Astrocyte (in vitro differentiated cells and primary cell): Measurements from ENCODE around the gene PTPRN2. TPM values are rescaled to one million over a fixed set of nuclear protein-coding genes. Genes with fewer than 3 reads are reported as not detected.

Experiments used
- DNase-seq: peaks from one replicate; pipeline ENCODE4 v3.0.0-alpha.2; 2010; ENCODE audit warnings: low read depth
- FAIRE-seq: peaks from 2 replicates; lab custom pipeline; 2011; peaks lifted over from hg19 to GRCh38; lab: Jason Lieb, UNC
- H2AFZ ChIP-seq: 2 replicates; pipeline ENCODE4 v1.6.0; 2012; ENCODE audit warnings: low read depth, low read length, inconsistent platforms
- H3K27ac ChIP-seq: 2 replicates; pipeline ENCODE4 v1.5.1; 2011; ENCODE audit warnings: low read depth, low read length, inconsistent platforms
- H3K27me3 ChIP-seq: 2 replicates; pipeline ENCODE4 v1.6.0; 2011; ENCODE audit warnings: low read length, inconsistent platforms; ENCODE audit not compliant: insufficient read depth
- H3K36me3 ChIP-seq: 2 replicates; pipeline ENCODE4 v1.5.1; 2011; ENCODE audit warnings: low read length, inconsistent platforms; ENCODE audit not compliant: insufficient read depth
- H3K4me1 ChIP-seq: 2 replicates; pipeline ENCODE4 v1.5.1; 2011; ENCODE audit warnings: low read length, inconsistent platforms; ENCODE audit not compliant: insufficient read depth
- H3K4me2 ChIP-seq: 2 replicates; pipeline ENCODE4 v1.6.0; 2012; ENCODE audit warnings: low read length, inconsistent platforms
- H3K4me3 ChIP-seq: 2 replicates; pipeline ENCODE4 v1.5.1; 2011; ENCODE audit warnings: low read depth, mild to moderate bottlenecking, low read length, inconsistent platforms; ENCODE audit not compliant: insufficient read depth
- H3K79me2 ChIP-seq: 2 replicates; pipeline ENCODE4 v1.6.0; 2012; ENCODE audit warnings: mild to moderate bottlenecking, low read length, inconsistent platforms; ENCODE audit not compliant: insufficient read depth
- H3K9ac ChIP-seq: 2 replicates; pipeline ENCODE4 v1.6.0; 2012; ENCODE audit warnings: mild to moderate bottlenecking, low read length, inconsistent platforms
- H3K9me3 ChIP-seq: 2 replicates; pipeline ENCODE4 v1.5.1; 2012; ENCODE audit warnings: low read depth, mild to moderate bottlenecking, low read length, inconsistent platforms; ENCODE audit not compliant: insufficient read depth
- H4K20me1 ChIP-seq: 2 replicates; pipeline ENCODE4 v1.6.0; 2012; ENCODE audit warnings: low read length, inconsistent platforms; ENCODE audit not compliant: insufficient read depth
- H3K27ac Mint-ChIP-seq: one replicate; pipeline ENCODE4 v1.8.0; 2021; ENCODE audit warnings: mild to moderate bottlenecking, mixed read lengths; ENCODE audit not compliant: unreplicated experiment
- H3K27me3 Mint-ChIP-seq: one replicate; pipeline ENCODE4 v1.8.0; 2021; ENCODE audit warnings: low read depth, mixed read lengths; ENCODE audit not compliant: unreplicated experiment
- H3K36me3 Mint-ChIP-seq: one replicate; pipeline ENCODE4 v1.8.0; 2021; ENCODE audit warnings: low read depth, mixed read lengths; ENCODE audit not compliant: unreplicated experiment
- H3K4me1 Mint-ChIP-seq: one replicate; pipeline ENCODE4 v1.8.0; 2021; ENCODE audit warnings: low read depth, mixed read lengths; ENCODE audit not compliant: unreplicated experiment
- H3K4me3 Mint-ChIP-seq: one replicate; pipeline ENCODE4 v1.8.0; 2021; ENCODE audit warnings: mild to moderate bottlenecking, moderate library complexity, mixed read lengths; ENCODE audit not compliant: unreplicated experiment
- H3K9me3 Mint-ChIP-seq: one replicate; pipeline ENCODE4 v1.8.0; 2021; ENCODE audit warnings: mild to moderate bottlenecking, mixed read lengths; ENCODE audit not compliant: unreplicated experiment
- EZH2 ChIP-seq: IDR thresholded peaks from 2 replicates; pipeline ENCODE4 v1.6.1; 2012; ENCODE audit warnings: mild to moderate bottlenecking, low read length, inconsistent platforms; ENCODE audit not compliant: insufficient read depth
- total RNA-seq: library from RNA; stranded (reverse); gene quantifications from 2 replicates; pipeline ENCODE4 v1.2.1, GENCODE V29; 2021
- TF ChIP-seq, protein P1 (sequence below): IDR thresholded peaks from 2 replicates; pipeline ENCODE4 v1.5.1; 2011; ENCODE audit warnings: low read depth, mild to moderate bottlenecking, inconsistent platforms, low read length, moderate library complexity; ENCODE audit not compliant: insufficient read depth

PTPRN2 gene
- total RNA-seq, 1 donor from 2014 or later: 0.09 TPM

DNA sequence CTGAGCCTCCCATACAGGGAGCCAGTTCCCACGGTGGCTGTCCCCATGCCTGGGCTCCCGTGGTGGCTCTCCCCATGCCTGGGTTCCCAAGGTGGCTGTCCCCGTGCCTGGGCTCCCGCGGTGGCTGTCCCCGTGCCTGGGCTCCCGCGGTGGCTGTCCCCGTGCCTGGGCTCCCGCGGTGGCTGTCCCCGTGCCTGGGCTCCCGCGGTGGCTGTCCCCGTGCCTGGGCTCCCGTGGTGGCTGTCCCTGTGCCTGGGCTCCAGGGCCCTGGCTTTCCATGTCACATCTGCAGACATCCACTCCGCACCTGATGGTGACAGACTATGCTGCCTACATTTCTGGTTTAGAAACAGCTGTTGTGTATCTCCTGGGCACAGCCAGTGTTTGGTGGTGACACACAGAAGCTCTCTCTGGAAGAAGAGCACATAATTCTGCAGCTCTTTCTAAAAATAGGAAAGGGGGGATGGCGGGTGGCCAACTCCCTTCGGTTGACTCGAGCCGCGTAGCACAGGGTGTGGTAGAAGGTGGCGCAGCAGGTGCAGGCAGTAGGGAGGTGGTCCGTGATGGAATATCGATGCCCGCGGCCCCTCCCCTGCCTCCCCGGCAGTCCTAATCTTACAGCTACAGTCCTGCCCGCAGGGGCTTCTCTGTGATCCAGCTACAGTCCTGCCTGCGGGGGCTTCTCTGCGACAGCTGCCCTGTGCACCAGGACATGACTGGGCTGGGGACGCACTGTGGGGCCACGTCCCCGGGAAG lies 999.6 kb downstream of the PTPRN2 start:
- no peaks in the 10 kb centered on the region for H3K27me3 Mint-ChIP-seq
- no peak overlapping the region for H2AFZ ChIP-seq

DNA sequence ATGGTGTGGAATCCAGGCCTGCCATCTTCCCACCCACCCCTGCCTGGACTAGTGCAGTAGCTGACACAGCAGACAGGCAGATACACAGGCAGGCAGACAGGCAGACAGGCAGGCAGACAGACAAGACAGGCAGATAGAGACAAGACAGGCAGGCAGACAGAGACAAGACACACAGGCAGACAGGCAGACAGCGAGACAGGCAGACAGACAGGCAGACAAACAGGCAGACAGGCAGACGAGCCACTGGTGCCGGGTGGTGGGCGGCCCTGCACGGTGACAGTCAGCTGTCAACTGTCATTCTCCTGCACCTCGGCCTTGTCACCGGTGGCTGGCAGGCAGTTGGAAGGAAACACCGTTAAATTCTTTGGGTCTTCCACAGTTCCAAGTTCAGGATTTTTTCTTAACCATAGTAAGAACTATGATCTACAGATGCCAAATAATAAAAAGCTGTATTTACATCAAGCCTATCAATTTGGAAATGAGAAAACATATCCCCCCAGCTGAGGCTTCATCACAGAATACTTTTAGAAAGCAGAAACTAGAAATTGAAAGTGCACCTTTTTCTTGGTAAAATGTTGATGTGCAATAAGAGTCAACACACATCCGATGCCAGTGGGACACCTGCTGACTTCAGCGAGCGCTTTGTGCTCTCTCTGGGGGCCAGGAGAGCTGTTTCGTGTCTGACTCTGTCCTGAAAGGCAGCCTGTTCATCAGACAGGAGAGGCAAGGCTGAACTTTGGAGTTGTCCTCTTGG lies 1000.4 kb downstream of the PTPRN2 start:
- Mint-ChIP-seq H3K27ac (no peak overlapping the region), H3K9me3 (peaks cover 22% of the 10 kb centered on the region), H3K4me1 (no peaks in the 10 kb centered on the region), H3K4me3 (no peak overlapping the region), H3K27me3 (no peaks in the 10 kb centered on the region), H3K36me3 (no peaks in the 10 kb centered on the region)
- H3K4me1 ChIP-seq: no peaks in the 10 kb centered on the region
- no peak overlapping the region for H3K4me3 ChIP-seq
- H4K20me1 ChIP-seq: no peaks in the 10 kb centered on the region
- H3K79me2 ChIP-seq: no peaks in the 10 kb centered on the region
- H3K9me3 ChIP-seq: no peaks in the 10 kb centered on the region
- no peaks in the 10 kb centered on the region for H3K27me3 ChIP-seq
- H2AFZ ChIP-seq: no peak overlapping the region
- no peak for FAIRE-seq
- H3K4me2 ChIP-seq: no peak overlapping the region
- TF ChIP-seq, protein P1, sequence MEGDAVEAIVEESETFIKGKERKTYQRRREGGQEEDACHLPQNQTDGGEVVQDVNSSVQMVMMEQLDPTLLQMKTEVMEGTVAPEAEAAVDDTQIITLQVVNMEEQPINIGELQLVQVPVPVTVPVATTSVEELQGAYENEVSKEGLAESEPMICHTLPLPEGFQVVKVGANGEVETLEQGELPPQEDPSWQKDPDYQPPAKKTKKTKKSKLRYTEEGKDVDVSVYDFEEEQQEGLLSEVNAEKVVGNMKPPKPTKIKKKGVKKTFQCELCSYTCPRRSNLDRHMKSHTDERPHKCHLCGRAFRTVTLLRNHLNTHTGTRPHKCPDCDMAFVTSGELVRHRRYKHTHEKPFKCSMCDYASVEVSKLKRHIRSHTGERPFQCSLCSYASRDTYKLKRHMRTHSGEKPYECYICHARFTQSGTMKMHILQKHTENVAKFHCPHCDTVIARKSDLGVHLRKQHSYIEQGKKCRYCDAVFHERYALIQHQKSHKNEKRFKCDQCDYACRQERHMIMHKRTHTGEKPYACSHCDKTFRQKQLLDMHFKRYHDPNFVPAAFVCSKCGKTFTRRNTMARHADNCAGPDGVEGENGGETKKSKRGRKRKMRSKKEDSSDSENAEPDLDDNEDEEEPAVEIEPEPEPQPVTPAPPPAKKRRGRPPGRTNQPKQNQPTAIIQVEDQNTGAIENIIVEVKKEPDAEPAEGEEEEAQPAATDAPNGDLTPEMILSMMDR: no peak
- no peak for TF ChIP-seq EZH2
- no peaks in the 10 kb centered on the region for H3K36me3 ChIP-seq
- DNase-seq: no peak
- H3K27ac ChIP-seq: no peak overlapping the region
- no peak overlapping the region for H3K9ac ChIP-seq

More for the DNA sequence above, 999.6 kb downstream of the PTPRN2 start:
- H3K9me3 ChIP-seq: peaks cover 1% of the 10 kb centered on the region
- no peak overlapping the region for H3K4me2 ChIP-seq
- H3K4me1 Mint-ChIP-seq: no peaks in the 10 kb centered on the region
- FAIRE-seq: no peak
- H3K4me3 ChIP-seq: no peak overlapping the region
- H3K36me3 Mint-ChIP-seq: no peaks in the 10 kb centered on the region
- no peaks in the 10 kb centered on the region for H3K4me1 ChIP-seq
- H3K79me2 ChIP-seq: no peaks in the 10 kb centered on the region
- no peaks in the 10 kb centered on the region for H4K20me1 ChIP-seq
- no peaks in the 10 kb centered on the region for H3K27me3 ChIP-seq
- no peak overlapping the region for H3K27ac Mint-ChIP-seq
- no peaks in the 10 kb centered on the region for H3K36me3 ChIP-seq
- H3K9me3 Mint-ChIP-seq: peaks cover 24% of the 10 kb centered on the region
- H3K4me3 Mint-ChIP-seq: no peak overlapping the region
- H3K9ac ChIP-seq: no peak overlapping the region
- no peak for DNase-seq
- TF ChIP-seq, protein P1: no peak
- TF ChIP-seq EZH2: no peak
- no peak overlapping the region for H3K27ac ChIP-seq
